K562 (cell line): Measurements from ENCODE around the gene GALNT7. TPM values are rescaled to one million over a fixed set of nuclear protein-coding genes. Genes with fewer than 3 reads are reported as not detected.

ENCODE experiments used
- BCOR ChIP-seq: fragments of 450-650 bp; IDR thresholded peaks from 2 replicates; pipeline ENCODE4 v1.6.1; 2016
- BRD4 ChIP-seq: fragments of 200-600 bp; sonication (generic); IDR thresholded peaks from 2 replicates; pipeline ENCODE4 v1.6.1; 2017; ENCODE audit warnings: inconsistent platforms
- ETV1 ChIP-seq: fragments of 450-650 bp; conservative IDR thresholded peaks from 2 replicates; pipeline ENCODE4 v1.6.1; 2016; ENCODE audit warnings: missing genetic modification characterization, control low read depth, low read depth, missing compliant biosample characterization
- EWSR1 ChIP-seq: fragments of 450-650 bp; IDR thresholded peaks from 2 replicates; pipeline ENCODE4 v1.6.1; 2018; ENCODE audit warnings: borderline replicate concordance, mild to moderate bottlenecking, low read depth, moderate library complexity; ENCODE audit not compliant: partially characterized antibody
- FOS ChIP-seq: IDR thresholded peaks from 3 replicates; pipeline ENCODE4 v1.6.1; 2011; ENCODE audit not compliant: insufficient read length; ENCODE audit errors: extremely low read depth
- JUN ChIP-seq, 2 experiments: sonication (generic) in 1 of 2; formaldehyde crosslinking in 1 of 2; IDR thresholded peaks; 2 replicates each; pipeline versions ENCODE4 v1.6.1 to v1.8.0; 2012 to 2022; ENCODE audit warnings: borderline replicate concordance in 2 of 2, mild to moderate bottlenecking in 2 of 2, improper control_type of control experiment in 1 of 2, low read depth in 1 of 2, low read length in 1 of 2, missing genetic modification reagents in 1 of 2
- NFRKB ChIP-seq: fragments of 450-650 bp; IDR thresholded peaks from 2 replicates; pipeline ENCODE4 v1.6.1; 2016; ENCODE audit warnings: low read depth
- PREB ChIP-seq: sonication (generic); formaldehyde crosslinking; IDR thresholded peaks from 2 replicates; pipeline ENCODE4 v1.8.1; 2023; ENCODE audit warnings: mild to moderate bottlenecking, missing genetic modification reagents
- RBM34 ChIP-seq: fragments of 200-400 bp; formaldehyde crosslinking; IDR thresholded peaks from 2 replicates; pipeline ENCODE4 v1.6.1; 2018; ENCODE audit warnings: low read length, borderline replicate concordance; ENCODE audit not compliant: insufficient read depth
- RERE ChIP-seq: sonication (generic); formaldehyde crosslinking; IDR thresholded peaks from 2 replicates; pipeline ENCODE4 v1.8.0; 2023; ENCODE audit warnings: missing genetic modification reagents, mild to moderate bottlenecking, borderline replicate concordance
- SNRNP70 ChIP-seq: fragments of 200-400 bp; formaldehyde crosslinking; optimal IDR thresholded peaks from 2 replicates; pipeline ENCODE3; 2017; ENCODE audit warnings: low read depth, low read length
- SPI1 ChIP-seq: IDR thresholded peaks from 2 replicates; pipeline ENCODE4 v1.6.1; 2011; ENCODE audit warnings: low read depth, low read length, control low read depth, borderline replicate concordance
- STAG1 ChIP-seq: sonication (generic); formaldehyde crosslinking; IDR thresholded peaks from 2 replicates; pipeline ENCODE4 v1.5.0; 2020; ENCODE audit warnings: missing genetic modification reagents, borderline replicate concordance
- ZNF212 ChIP-seq: fragments of 450-650 bp; formaldehyde crosslinking; IDR thresholded peaks from 2 replicates; pipeline ENCODE4 v1.4.0; 2020; ENCODE audit warnings: mild to moderate bottlenecking
- polyA plus RNA-seq, 8 experiments: library from polyadenylated mRNA; depleted of rRNA in 4 of 8; stranded (reverse) in 5 of 8; unstranded in 3 of 8; fragments of >200 nt; fragmentation: Nextera tagmentation in 2 of 8; fragmentation: Illumina TruSeq in 1 of 8; extraction: Ambion mirVana in 2 of 8; extraction: Trizol in 1 of 8; gene quantifications; 2 replicates each; pipeline versions ENCODE4 v1.2.1 to v1.2.3, GENCODE V29; 2011 to 2014; ENCODE audit warnings: inconsistent platforms in 1 of 8, missing spikeins in 1 of 8
- total RNA-seq, 7 experiments: library from RNA; depleted of rRNA in 6 of 7; stranded (reverse); fragments of >200 nt in 6 of 7; fragmentation: Illumina TruSeq in 2 of 7; extraction: Trizol in 2 of 7; gene quantifications; 2 replicates each; pipeline versions ENCODE4 v1.2.1 to v1.2.3, GENCODE V29; 2011 to 2021; ENCODE audit warnings: low replicate concordance in 1 of 7

Gene GALNT7
- total and polyA plus RNA-seq, 9 of the 15 experiments (the other 6 are each of a cell fraction or from before 2014, with no cell fraction given): 16.7 to 38.7 (median 31.1) TPM

- no peak for TF ChIP-seq EWSR1
- TF ChIP-seq SPI1: no peak
- no peak for TF ChIP-seq PREB (CRISPR knock-in tag)
- peak; percentile 70 for TF ChIP-seq ETV1 (tag)
- no peak for TF ChIP-seq JUN (IDR thresholded peaks at IDR 0.05; ENCODE audit: borderline replicate concordance, low read depth, low read length)
- TF ChIP-seq JUN (CRISPR knock-in tag; IDR thresholded peaks at IDR 0.05; ENCODE audit: borderline replicate concordance): no peak
- no peak for TF ChIP-seq SNRNP70
- TF ChIP-seq RBM34: no peak
- peak; percentile 63 for TF ChIP-seq BCOR
- no peak for TF ChIP-seq ZNF212
- no peak for TF ChIP-seq STAG1 (CRISPR knock-in tag)
- no peak for TF ChIP-seq FOS
- peak; percentile 49; the same call in 1 of the 2 replicates for TF ChIP-seq NFRKB
- TF ChIP-seq BRD4: no peak
- no peak for TF ChIP-seq RERE (CRISPR knock-in tag)
Measured at GRCh38 chr4:173168396-173169177, at the start of gene GALNT7 (continued).
